Colonic mucosa (tissue), 4 donors: ENCODE results near the gene PAIP2. TPM values are rescaled to one million over a fixed set of nuclear protein-coding genes. Genes with fewer than 3 reads are reported as not detected.

Source experiments
- DNase-seq: peaks from one replicate; pipeline ENCODE4 v3.0.0-alpha.2; 2020
- H3K27ac ChIP-seq: fragments of 200-600 bp; one replicate; pipeline ENCODE4 v1.8.0; 2021
- H3K27me3 ChIP-seq: fragments of 200-600 bp; one replicate; pipeline ENCODE4 v1.8.0; 2021
- H3K36me3 ChIP-seq: fragments of 200-600 bp; one replicate; pipeline ENCODE4 v1.8.0; 2021
- H3K4me1 ChIP-seq: fragments of 200-600 bp; one replicate; pipeline ENCODE4 v1.8.0; 2021; ENCODE audit warnings: mild to moderate bottlenecking
- H3K4me3 ChIP-seq: fragments of 200-600 bp; one replicate; pipeline ENCODE4 v1.8.0; 2021
- H3K9ac ChIP-seq, 2 donors: one replicate each; pipeline ENCODE4 v1.7.0; 2013; ENCODE audit warnings: control low read depth in 2 of 2, low read depth in 2 of 2, low read length in 2 of 2
- H3K9me3 ChIP-seq: fragments of 200-600 bp; one replicate; pipeline ENCODE4 v1.8.0; 2021
- CTCF ChIP-seq: fragments of 200-600 bp; IDR thresholded peaks from one replicate; pipeline ENCODE4 v1.8.0; 2022; ENCODE audit warnings: antibody characterized with exemption, mild to moderate bottlenecking
- intact Hi-C: fragments of 100-400 bp; cut with DNase I; formaldehyde crosslinking; loops from one replicate; pipeline ENCODE4 v1.14.1; 2022
- total RNA-seq, 2 donors: library from RNA; stranded (reverse); fragmentation: NEBNext Ultra II Directional in 1 of 2; extraction: Animal tissue kit (Norgen Biotek cat#: 25700) in 1 of 2; gene quantifications; one replicate each; pipeline ENCODE4 v1.2.1, GENCODE V29; 2021
- donor health status: healthy.
- donor health status: DM: no; HTN: no; CAD: no.
- donor health status: DM: no; HTN: no; CAD: no.

PAIP2 gene
- total RNA-seq, 2 donors from 2014 or later = 39.4 to 49.7 TPM

- no peaks in the 10 kb centered on the region for H3K36me3 ChIP-seq
- peak overlapping the region; percentile 100 for H3K27ac ChIP-seq
- H3K27me3 ChIP-seq = no peaks in the 10 kb centered on the region
- H3K4me3 ChIP-seq = peak overlapping the region; percentile 85
- H3K4me1 ChIP-seq = peaks cover 13% of the 10 kb centered on the region
- intact Hi-C loops = loop anchor here (5.0 to 10.0 kb wide), 2 partner anchors 47 to 99 kb away; partner anchors contain the start of genes PAIP2 and PROB1
- DNase-seq = no peak
- no peak for TF ChIP-seq CTCF
- H3K9me3 ChIP-seq = no peaks in the 10 kb centered on the region
- H3K9ac ChIP-seq = peak overlapping the region; percentile 16 to 88
Observed at GRCh38 chr5:139295346-139296057, 46.2 kb upstream of the PAIP2 start.

- Histone ChIP-seq H3K36me3 (no peaks in the 10 kb centered on the region), H3K9ac (no peak overlapping the region), H3K27me3 (no peaks in the 10 kb centered on the region), H3K9me3 (no peaks in the 10 kb centered on the region), H3K4me1 (peaks cover 13% of the 10 kb centered on the region), H3K27ac (no peak overlapping the region), H3K4me3 (peak overlapping the region; percentile 85)
- intact Hi-C loops = loop anchor here (5.0 to 10.0 kb wide), 2 partner anchors 46 to 99 kb away; partner anchors contain the start of genes PAIP2 and PROB1
- no peak for TF ChIP-seq CTCF
- DNase-seq = no peak
Observed at GRCh38 chr5:139296198-139296597, 45.5 kb upstream of the PAIP2 start.

- DNase-seq = no peak
- H3K36me3 ChIP-seq = no peaks in the 10 kb centered on the region
- H3K4me1 ChIP-seq = peaks cover 13% of the 10 kb centered on the region
- H3K27me3 ChIP-seq = no peaks in the 10 kb centered on the region
- TF ChIP-seq CTCF = no peak
- H3K4me3 ChIP-seq = no peak overlapping the region
- H3K9me3 ChIP-seq = no peaks in the 10 kb centered on the region
- no peak overlapping the region for H3K9ac ChIP-seq
- intact Hi-C loops = loop anchor here (5.0 to 10.0 kb wide), 2 partner anchors 45 to 98 kb away; partner anchors contain the start of genes PAIP2 and PROB1
- no peak overlapping the region for H3K27ac ChIP-seq
Observed at GRCh38 chr5:139296862-139297326, 44.8 kb upstream of the PAIP2 start.

- Histone ChIP-seq H3K9ac (no peak overlapping the region), H3K4me1 (peaks cover 13% of the 10 kb centered on the region)
Observed at GRCh38 chr5:139297439-139298133, 44.1 kb upstream of the PAIP2 start.

More at GRCh38 chr5:139297439-139298133, 44.1 kb upstream of the PAIP2 start:
- no peak for TF ChIP-seq CTCF
- Histone ChIP-seq H3K27me3 (no peaks in the 10 kb centered on the region), H3K9me3 (no peaks in the 10 kb centered on the region), H3K27ac (no peak overlapping the region), H3K4me3 (no peak overlapping the region), H3K36me3 (no peaks in the 10 kb centered on the region)
- no peak for DNase-seq
- intact Hi-C loops = loop anchor here (5.0 to 10.0 kb wide), 2 partner anchors 45 to 97 kb away; partner anchors contain the start of genes PAIP2 and PROB1
